Activated effector memory CD4-positive, alpha-beta T cell treated with anti-CD3 and anti-CD28 coated beads, Interleukin-2, amount 50 U/mL, for 16 hours (primary cell): ENCODE data around the gene ACSL3.

Experiments used
- DNase-seq: peaks from one replicate; pipeline ENCODE4 v3.0.0-alpha.2; 2020

ACSL3 gene

GRCh38 chr2:222944552-222944951 lies 83.7 kb downstream of the ACSL3 start:
- DNase-seq = no peak

DNA sequence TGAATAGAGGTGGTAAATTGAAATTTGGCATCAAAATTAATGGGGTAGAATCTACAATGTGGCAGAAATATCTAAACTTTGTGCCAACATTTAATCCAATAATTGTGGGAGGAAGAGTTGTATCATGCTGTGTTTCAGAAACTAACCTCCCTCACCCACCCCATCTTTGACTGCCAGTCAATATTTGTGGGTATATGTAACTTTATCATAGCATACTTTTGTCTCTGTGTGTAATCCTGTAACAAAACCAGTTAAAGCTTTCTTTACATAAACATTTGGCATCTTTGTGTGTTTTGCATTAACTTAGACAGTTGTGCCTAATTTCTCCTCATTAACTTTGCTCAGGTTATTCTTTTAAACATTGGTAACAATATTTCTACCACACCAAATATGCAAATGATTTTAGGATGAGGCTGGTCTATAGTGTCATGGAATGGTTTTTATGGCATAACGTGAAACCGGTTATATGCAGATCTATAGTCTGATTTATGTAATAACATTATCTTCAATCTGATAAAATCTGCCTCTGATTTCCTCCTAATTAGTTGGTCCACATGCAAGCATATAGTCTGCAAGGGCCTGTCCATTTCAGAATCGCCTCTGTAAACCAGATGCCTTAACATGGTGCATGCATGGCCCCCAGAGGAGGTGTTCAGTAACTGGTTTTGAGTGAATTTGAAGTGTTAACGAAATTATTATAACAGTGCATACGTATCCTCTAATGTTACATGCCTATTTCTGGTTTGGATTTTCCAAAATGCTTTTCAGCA lies 84.3 kb downstream of the ACSL3 start:
- no peak for DNase-seq

DNA sequence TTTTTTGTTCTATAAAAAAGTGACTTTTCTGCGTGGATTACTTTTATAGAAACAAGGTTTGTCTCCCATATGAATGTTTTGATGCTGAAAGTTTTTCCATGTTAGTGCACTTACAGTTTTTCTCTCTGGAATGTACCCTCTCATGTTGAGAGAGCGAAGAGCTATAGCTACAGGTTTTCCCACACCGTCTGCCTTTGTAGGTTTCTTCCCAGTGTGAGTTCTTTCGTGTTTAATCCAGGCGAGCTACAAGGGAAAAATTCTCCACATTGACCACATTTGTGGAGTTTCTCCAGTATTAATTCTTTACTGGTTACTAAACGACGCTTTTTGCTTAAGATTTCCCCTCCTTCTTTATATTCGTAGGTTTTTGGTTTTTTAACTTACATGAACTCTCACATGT lies 85.1 kb downstream of the ACSL3 start:
- DNase-seq = no peak

- DNase-seq = no peak
These were observed 86.0 kb downstream of the ACSL3 start for GRCh38 chr2:222946700-222947287.

- DNase-seq = no peak
These were observed 88.2 kb downstream of the ACSL3 start for GRCh38 chr2:222949073-222949472.

DNA sequence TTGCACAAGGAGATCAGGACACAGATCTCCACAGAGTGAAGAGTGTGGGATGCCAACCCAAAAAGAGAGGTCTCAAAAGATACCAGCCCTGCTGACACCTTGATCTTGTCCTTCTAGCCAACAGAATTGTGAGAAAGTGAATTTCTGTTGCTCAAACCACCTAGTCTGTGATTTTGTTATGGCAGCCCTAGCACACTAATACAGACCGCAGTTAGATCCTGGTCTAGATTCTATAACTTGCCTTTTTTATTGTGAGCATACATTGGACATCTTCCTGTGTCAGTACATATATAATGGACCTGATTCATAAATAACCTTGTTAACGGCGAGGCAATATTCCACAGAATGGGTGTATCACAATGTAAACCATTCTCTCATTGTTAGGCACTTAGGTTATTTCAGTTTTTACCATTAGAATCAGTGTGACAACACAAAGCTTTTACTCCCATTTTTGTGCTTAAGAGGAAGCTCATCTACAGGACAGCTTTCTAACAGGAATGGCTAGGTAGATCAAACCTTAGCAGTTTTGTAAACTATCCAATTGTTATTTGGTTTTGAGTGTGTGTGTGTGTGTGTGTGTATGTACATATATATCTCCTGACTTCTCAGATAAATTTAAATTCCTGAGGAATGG lies 89.0 kb downstream of the ACSL3 start:
- DNase-seq = no peak

DNA sequence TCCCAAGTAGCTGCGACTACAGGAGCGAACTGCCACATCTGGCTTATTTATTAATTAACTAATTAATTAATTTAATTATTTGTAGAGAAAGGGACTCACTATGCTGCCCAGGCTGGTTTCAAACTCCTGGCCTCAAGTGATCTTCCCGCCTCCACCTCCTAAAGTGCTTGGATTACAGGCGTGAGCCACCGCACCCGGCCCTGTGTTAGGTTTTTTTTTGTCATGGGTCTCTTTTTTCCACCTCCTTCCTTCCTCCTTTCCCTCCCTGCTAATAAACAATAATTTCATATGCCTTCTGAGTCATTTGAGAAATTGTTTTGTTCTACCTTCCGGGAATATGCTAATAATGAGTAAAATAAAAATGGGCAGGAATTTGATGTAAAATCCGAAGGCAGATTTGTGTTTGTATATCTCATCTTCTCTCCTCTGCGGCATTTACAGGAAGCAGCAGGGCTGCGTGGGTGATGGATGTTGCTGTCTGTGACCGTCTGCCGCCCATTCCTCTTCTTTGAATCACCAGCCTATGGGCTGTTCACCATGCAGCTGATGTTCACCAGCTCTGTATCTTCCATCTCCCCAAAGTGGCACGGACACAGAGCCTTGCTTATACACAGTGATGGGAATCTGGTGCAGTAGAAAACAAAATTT lies 89.9 kb downstream of the ACSL3 start:
- no peak for DNase-seq

DNA sequence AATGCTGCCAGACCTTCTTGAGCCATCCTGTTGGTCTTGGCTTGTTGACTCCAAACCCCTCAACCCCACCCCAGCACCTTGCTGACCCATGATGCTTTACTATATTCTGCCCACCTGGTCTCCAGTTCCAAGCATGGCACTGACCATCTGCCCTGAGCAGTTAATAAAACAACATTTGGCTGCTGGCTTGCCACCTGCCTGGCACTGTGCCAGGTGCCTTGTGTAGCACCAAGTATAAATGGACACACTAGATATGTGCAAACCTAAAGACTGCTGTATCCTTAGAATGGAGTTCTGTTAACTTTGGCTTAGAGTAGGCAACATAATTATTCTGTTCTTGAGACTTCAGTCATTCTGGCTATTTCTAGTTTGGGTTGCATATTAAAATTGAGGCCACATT lies 91.4 kb downstream of the ACSL3 start:
- DNase-seq = no peak

- DNase-seq = no peak
These were observed 94.2 kb downstream of the ACSL3 start for GRCh38 chr2:222955008-222955407.

GRCh38 chr2:222959358-222959757 lies 98.5 kb downstream of the ACSL3 start:
- no peak for DNase-seq

GRCh38 chr2:222960126-222960525 lies 99.3 kb downstream of the ACSL3 start:
- DNase-seq = no peak

DNA sequence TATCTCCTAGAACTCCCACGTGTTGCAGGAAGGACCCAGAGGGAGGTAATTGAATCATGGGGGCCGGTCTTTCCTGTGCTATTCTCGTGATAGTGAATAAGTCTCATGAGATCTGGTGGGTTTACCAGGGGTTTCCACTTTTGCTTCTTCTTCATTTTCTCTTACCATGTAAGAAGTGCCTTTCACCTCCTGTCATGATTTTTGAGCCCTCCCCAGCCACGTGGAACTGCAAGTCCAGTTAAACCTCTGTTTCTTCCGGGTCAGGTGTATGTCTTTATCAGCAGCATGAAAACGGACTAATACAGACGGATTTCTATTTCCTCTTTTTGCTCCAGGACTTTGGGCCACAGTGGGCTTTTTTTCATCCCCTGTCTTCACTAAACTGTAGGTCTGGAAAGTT lies 102.8 kb downstream of the ACSL3 start:
- DNase-seq = no peak

DNA sequence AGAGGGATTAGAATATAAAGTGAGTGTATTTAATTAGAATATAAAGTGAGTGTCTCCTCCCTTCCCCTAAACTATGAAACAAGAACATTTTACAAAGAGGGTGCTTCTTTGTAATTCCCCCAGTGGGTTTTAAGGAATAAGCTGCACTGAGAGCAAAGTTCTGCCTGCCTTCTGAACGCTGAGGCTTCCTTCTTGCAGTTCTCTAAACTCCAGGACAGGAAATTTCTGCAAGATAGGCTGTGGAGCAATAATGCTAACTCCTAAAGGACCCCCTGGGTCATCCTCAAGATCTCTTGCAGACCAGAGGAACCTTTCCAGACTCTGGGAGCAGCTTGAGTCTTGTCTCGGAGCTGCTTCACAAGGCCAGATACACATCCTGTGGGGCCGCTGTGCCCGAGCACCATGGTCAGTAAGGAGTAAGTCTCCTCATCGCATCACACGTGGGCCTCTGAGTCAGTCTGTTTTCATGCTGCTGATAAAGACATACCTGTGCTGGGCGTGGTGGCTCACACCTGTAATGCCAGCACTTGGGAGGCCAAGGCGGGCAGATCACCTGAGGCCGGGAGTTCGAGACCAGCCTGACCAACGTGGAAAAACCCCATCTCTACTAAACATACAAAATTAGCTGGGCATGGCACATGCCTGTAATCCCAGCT lies 103.7 kb downstream of the ACSL3 start:
- no peak for DNase-seq

- no peak for DNase-seq
These were observed 104.7 kb downstream of the ACSL3 start for GRCh38 chr2:222965555-222965954.

- DNase-seq = no peak
These were observed 107.8 kb downstream of the ACSL3 start for GRCh38 chr2:222968550-222969155.

DNA sequence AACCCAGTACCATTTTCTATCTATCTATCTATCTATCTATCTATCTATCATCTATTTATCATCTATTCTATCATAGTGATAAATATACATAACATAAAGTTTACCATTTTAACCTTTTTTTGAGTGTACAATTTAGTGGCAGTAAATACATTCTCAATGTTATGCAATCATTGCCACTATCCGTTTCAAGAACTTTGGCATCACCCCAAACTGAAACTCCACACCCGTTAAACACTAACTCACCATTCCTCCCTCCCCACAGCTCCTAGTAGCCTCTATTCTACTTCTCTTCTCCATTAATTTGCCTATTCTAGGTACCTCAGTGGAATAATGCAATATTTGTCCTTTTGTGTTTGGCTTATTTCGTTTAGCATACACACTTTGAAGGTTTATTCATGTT lies 108.7 kb downstream of the ACSL3 start:
- DNase-seq = no peak

GRCh38 chr2:222972420-222972819 lies 111.6 kb downstream of the ACSL3 start:
- no peak for DNase-seq

GRCh38 chr2:222973237-222973636 lies 112.4 kb downstream of the ACSL3 start:
- no peak for DNase-seq

DNA sequence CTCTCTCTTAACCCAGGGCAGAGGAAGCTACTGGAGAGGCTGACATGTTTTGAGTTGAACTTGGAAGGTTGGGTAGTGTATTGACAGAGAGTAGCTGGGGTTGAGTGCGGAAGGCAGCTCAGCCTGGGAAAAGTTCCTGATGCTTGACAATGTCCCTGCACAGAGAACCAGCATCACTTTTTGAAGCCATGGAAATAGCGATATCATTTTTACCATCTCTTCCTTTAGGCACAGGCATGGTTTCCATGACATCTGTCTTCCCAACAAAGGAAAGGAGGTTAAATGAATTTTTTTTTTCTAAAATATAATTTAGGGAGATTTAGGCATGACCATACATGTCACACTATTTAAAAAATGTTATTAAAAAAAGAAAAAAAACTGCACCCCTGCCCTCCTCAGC lies 112.9 kb downstream of the ACSL3 start:
- no peak for DNase-seq

DNA sequence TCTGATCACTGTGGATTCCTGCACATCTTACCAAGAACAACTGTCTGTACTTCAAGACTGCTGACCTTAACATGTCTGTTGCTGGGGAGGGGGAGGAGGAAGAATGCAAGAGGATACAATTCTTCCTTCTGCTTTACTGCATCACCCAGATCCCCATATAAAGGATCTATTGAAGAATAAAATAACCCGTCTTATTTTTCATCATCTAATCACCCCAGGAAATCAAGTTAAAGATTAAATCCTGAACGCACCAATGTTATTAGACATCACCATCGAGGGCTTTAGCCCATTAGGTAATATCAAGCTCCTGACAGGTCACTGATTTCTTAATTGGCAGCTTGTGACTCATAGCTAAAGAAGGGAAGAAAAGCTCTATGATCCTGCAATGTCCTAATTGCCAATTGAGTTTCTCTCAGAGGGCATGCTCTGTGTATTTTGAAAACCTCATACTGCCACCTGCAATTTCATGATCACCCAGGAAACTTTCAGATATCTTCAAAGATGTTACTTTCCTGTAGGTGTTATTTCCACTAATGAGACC lies 115.8 kb downstream of the ACSL3 start:
- DNase-seq = no peak

DNA sequence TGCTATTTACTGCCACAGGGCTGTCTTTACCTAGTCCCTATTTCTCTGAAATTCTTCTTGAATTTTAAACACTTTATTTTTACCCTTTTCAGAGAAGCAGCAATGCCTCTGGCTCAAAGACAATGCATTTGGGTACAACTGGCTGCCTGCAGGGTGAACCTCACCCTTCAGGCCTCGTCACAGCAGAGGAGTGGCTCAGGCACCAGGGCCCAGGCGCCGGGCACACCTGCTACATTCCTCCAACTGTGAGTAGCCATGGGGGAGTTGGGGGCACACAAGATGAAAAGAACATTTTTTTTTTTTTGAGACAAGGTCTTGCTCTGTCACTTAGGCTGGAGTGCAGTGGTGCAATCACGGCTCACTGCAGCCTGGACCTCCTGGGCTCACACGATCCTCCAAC lies 116.3 kb downstream of the ACSL3 start:
- no peak for DNase-seq

GRCh38 chr2:222978850-222979249 lies 118.0 kb downstream of the ACSL3 start:
- DNase-seq = no peak

DNA sequence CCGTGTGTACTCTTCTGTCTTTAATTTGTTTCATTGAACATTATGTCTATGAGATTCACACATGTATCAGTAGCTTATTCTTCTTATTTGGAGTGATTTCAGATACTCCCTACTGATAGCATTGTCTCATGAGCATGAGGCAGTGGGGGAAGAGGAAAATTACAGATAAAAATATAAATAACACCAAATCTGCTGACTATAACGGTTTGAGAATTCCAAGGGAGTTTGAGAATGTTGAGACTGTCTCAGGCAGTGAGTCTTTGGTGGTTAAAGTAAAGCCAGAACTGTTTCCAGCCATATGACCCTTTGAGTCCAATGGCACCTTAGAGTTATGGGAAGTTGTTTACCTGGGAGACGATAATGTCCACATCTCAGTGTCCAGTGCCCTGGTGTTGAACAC lies 118.6 kb downstream of the ACSL3 start:
- DNase-seq = no peak
